Heart left ventricle (tissue), 16 donors: ENCODE measurements around the gene ZNF709. TPM values are rescaled to one million over a fixed set of nuclear protein-coding genes. Genes with fewer than 3 reads are reported as not detected.
A peak's percentile ranks its signal among the peaks of the same experiment; 100 is the strongest.

Experiments used
- ATAC-seq, 4 donors: fragments of 200-7000 bp; cut with Tn5 transposase; one replicate each; pipeline ENCODE4 v1.9.1; 2020 to 2022; ENCODE audit warnings: moderate library complexity in 4 of 4, mild to moderate bottlenecking in 3 of 4, moderate number of reproducible peaks in 1 of 4
- DNase-seq, 5 donors: peaks; one replicate each; pipeline ENCODE4 v3.0.0-alpha.2; 2020
- H3K27ac ChIP-seq, 12 donors: fragments of 200-600 bp; sonication (generic) in 4 of 12; one replicate each; pipeline versions ENCODE4 v1.5.0 to v1.8.0; 2016 to 2022; ENCODE audit warnings: mild to moderate bottlenecking in 2 of 12
- H3K27me3 ChIP-seq, 9 donors: fragments of 200-600 bp; sonication (generic) in 2 of 9; one replicate each; pipeline versions ENCODE4 v1.5.1 to v1.8.0; 2016 to 2022; ENCODE audit warnings: mild to moderate bottlenecking in 3 of 9
- H3K36me3 ChIP-seq, 9 donors: fragments of 200-600 bp; sonication (generic) in 2 of 9; one replicate each; pipeline versions ENCODE4 v1.5.0 to v1.8.0; 2018 to 2022; ENCODE audit warnings: mild to moderate bottlenecking in 2 of 9
- H3K4me1 ChIP-seq, 12 donors: fragments of 200-600 bp; sonication (generic) in 4 of 12; one replicate each; pipeline versions ENCODE4 v1.5.0 to v1.8.0; 2016 to 2022; ENCODE audit warnings: mild to moderate bottlenecking in 3 of 12
- H3K4me3 ChIP-seq, 12 donors: fragments of 200-600 bp; sonication (generic) in 4 of 12; one replicate each; pipeline versions ENCODE4 v1.5.0 to v1.8.0; 2017 to 2022; ENCODE audit warnings: mild to moderate bottlenecking in 9 of 12, moderate library complexity in 4 of 12
- H3K9me3 ChIP-seq, 12 donors: fragments of 200-600 bp; sonication (generic) in 4 of 12; one replicate each; pipeline versions ENCODE4 v1.5.0 to v1.8.0; 2016 to 2022; ENCODE audit warnings: mild to moderate bottlenecking in 1 of 12
- POLR2A ChIP-seq, 2 donors: fragments of 450-650 bp; IDR thresholded peaks; one replicate each; pipeline ENCODE4 v1.6.1; 2017; ENCODE audit warnings: antibody characterized with exemption in 2 of 2, mild to moderate bottlenecking in 2 of 2, moderate library complexity in 2 of 2
- WGBS, 4 donors: extraction: QIAGEN DNeasy Blood & Tissue Kit in 2 of 4; methylation state at CpG; one replicate each; pipeline versions ENCODE4 v1.1.5 to v1.1.7; 2013 to 2018; 5-methylcytosine and 5-hydroxymethylcytosine counted together
- intact Hi-C, 10 donors: fragments of 100-400 bp; cut with DNase I; formaldehyde crosslinking; loops; one replicate each; pipeline versions ENCODE4 v1.11.1 to v1.14.2; 2022
- polyA plus RNA-seq, 2 donors: library from polyadenylated mRNA; stranded (reverse); fragments of 200-250 nt; gene quantifications; one replicate each; pipeline ENCODE4 v1.2.3, GENCODE V29; 2013
- total RNA-seq, 9 donors: library from RNA; depleted of rRNA in 2 of 9; stranded (reverse); fragments of >200 nt in 2 of 9; fragmentation: NEBNext Ultra II Directional in 3 of 9; extraction: Animal tissue kit (Norgen Biotek cat#: 25700) in 3 of 9; gene quantifications; one replicate each; pipeline versions ENCODE4 v1.1.0 to v1.2.4, GENCODE V29; 2016 to 2023
- TF ChIP-seq, protein P1 (sequence below), 12 donors: fragments of 200-600 bp; sonication (generic) in 4 of 12; IDR thresholded peaks; one replicate each; pipeline versions ENCODE4 v1.5.0 to v1.8.0; 2018 to 2022; ENCODE audit warnings: antibody characterized with exemption in 12 of 12, mild to moderate bottlenecking in 5 of 12
- donor health status: ischemic (EF 13 %, LVEDD 7.1; RV severe dilation, severe dysfunction).
- donor health status: healthy with polysubstance abuse.
- donor health status: DM: no; HTN: yes; CAD: no.
- donor health status: DM: no; HTN: no; CAD: no.
- donor health status: ischemic (EF 25% LVEDD 6.9; RV normal size, moderate dysfunction).
- donor health status: ischemic (EF 25% LVEDD 5.7; RV mildly dilated, moderate dysfunction).
- donor health status: healthy.
- donor health status: DM: yes; HTN: yes; CAD: no.
- donor health status: ischemic (EF 35%, LVEDD 5.7; RV mildly dilated, moderate dysfunction).
- donor health status: nonischemic (EF 11% LVEDD 7.7; RV severe dilation, severe dysfunction).
- donor health status: DM: yes; HTN: yes; CAD: no.
- donor health status: PGD.
- donor health status: ischemic (EF 29% LVEDD 5.4; RV normal size, mild dysfunction).
- donor health status: nonischemic (EF 23%, LVEDD 6.1; RV moderate dilation, normal function).

The ZNF709 gene
- total and polyA plus RNA-seq, 11 donors, result 0.89 to 2.9 (median 1.4) TPM

DNA sequence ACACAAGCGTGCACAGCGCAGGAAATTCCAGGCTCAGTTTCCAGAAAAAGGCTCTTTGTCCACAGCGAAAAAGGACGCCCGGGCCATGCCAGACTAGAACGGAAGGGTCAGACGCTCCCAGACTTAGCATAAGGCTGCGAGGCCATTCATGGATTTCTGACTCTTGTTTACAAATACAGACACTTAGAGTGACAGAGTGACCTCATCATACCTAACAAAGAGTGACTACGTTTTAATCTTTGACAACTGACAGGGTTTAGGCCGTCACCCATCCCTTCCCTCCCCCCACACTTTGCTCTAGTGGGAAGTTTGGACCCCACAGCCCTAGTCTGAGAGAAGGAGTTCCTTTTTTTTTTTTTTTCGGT is 418 bp upstream of the ZNF709 start:
- H3K27me3 ChIP-seq, result no peaks in the 10 kb centered on the region
- peak overlapping the region; percentile 35 to 87 (median 76) for H3K27ac ChIP-seq
- no peak for TF ChIP-seq POLR2A (IDR thresholded peaks at IDR 0.05)
- TF ChIP-seq, protein P1, sequence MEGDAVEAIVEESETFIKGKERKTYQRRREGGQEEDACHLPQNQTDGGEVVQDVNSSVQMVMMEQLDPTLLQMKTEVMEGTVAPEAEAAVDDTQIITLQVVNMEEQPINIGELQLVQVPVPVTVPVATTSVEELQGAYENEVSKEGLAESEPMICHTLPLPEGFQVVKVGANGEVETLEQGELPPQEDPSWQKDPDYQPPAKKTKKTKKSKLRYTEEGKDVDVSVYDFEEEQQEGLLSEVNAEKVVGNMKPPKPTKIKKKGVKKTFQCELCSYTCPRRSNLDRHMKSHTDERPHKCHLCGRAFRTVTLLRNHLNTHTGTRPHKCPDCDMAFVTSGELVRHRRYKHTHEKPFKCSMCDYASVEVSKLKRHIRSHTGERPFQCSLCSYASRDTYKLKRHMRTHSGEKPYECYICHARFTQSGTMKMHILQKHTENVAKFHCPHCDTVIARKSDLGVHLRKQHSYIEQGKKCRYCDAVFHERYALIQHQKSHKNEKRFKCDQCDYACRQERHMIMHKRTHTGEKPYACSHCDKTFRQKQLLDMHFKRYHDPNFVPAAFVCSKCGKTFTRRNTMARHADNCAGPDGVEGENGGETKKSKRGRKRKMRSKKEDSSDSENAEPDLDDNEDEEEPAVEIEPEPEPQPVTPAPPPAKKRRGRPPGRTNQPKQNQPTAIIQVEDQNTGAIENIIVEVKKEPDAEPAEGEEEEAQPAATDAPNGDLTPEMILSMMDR (IDR thresholded peaks at IDR 0.05), result no peak
- H3K4me3 ChIP-seq, result peak overlapping the region; percentile 80 to 99 (median 94)
- DNase-seq (no peak), ATAC-seq (peak; percentile 37 to 62 (median 58))
- H3K36me3 ChIP-seq, result no peaks in the 10 kb centered on the region
- WGBS, 4 donors, result 1 to 5% (median 4%) methylated on average over 11 of the region's 11 CpGs
- no peaks in the 10 kb centered on the region for H3K9me3 ChIP-seq
- intact Hi-C loops, result loop anchor here in 1 of 10 donors (10.0 kb wide), 1 partner anchor 80 kb away; the partner anchor contains the start of gene ZNF799
- peaks cover 0 to 27% (median 13%) of the 10 kb centered on the region in 12 donors for H3K4me1 ChIP-seq

- no peaks in the 10 kb centered on the region for H3K27me3 ChIP-seq
- WGBS, 4 donors, result 1% methylated on average over 13 of the region's 13 CpGs
- no peak for ATAC-seq
- TF ChIP-seq POLR2A (IDR thresholded peaks at IDR 0.05), result no peak
- TF ChIP-seq, protein P1 (IDR thresholded peaks at IDR 0.05), result no peak
- DNase-seq, result no peak
- no peaks in the 10 kb centered on the region for H3K36me3 ChIP-seq
- H3K4me3 ChIP-seq, result peak overlapping the region; percentile 80 to 99 (median 94)
- H3K27ac ChIP-seq, result peak overlapping the region in 9 of 12 donors; percentile 55 to 87 (median 82)
- intact Hi-C loops, result loop anchor here in 3 of 10 donors (1.0 to 10.0 kb wide), 5 partner anchors 11 to 79 kb away; partner anchors contain the start of genes ZNF443 (in 3 of the 3), ZNF564 (in 1 of the 3) and ZNF799 (in 1 of the 3)
- H3K4me1 ChIP-seq, result peaks cover 0 to 27% (median 13%) of the 10 kb centered on the region in 12 donors
- no peaks in the 10 kb centered on the region for H3K9me3 ChIP-seq
Observed at GRCh38 chr19:12484011-12484370, 625 bp downstream of the ZNF709 start.

GRCh38 chr19:12482509-12482886 is 2.1 kb downstream of the ZNF709 start:
- intact Hi-C loops, result loop anchor here in 3 of 10 donors (5.0 to 10.0 kb wide), 2 partner anchors 40 to 78 kb away; partner anchors contain the start of genes ZNF443 (in 2 of the 3) and ZNF799 (in 1 of the 3)
- Histone ChIP-seq H3K27ac (no peak overlapping the region), H3K4me3 (no peak overlapping the region), H3K9me3 (no peaks in the 10 kb centered on the region), H3K27me3 (no peaks in the 10 kb centered on the region), H3K4me1 (peaks cover 0 to 33% (median 16%) of the 10 kb centered on the region in 12 donors), H3K36me3 (no peaks in the 10 kb centered on the region)
- DNase-seq (no peak), ATAC-seq (no peak)
- no peak for TF ChIP-seq POLR2A (IDR thresholded peaks at IDR 0.05)
- TF ChIP-seq, protein P1 (IDR thresholded peaks at IDR 0.05), result no peak
- WGBS, 4 donors, result 53 to 71% (median 60%) methylated on average over 2 of the region's 2 CpGs

DNA sequence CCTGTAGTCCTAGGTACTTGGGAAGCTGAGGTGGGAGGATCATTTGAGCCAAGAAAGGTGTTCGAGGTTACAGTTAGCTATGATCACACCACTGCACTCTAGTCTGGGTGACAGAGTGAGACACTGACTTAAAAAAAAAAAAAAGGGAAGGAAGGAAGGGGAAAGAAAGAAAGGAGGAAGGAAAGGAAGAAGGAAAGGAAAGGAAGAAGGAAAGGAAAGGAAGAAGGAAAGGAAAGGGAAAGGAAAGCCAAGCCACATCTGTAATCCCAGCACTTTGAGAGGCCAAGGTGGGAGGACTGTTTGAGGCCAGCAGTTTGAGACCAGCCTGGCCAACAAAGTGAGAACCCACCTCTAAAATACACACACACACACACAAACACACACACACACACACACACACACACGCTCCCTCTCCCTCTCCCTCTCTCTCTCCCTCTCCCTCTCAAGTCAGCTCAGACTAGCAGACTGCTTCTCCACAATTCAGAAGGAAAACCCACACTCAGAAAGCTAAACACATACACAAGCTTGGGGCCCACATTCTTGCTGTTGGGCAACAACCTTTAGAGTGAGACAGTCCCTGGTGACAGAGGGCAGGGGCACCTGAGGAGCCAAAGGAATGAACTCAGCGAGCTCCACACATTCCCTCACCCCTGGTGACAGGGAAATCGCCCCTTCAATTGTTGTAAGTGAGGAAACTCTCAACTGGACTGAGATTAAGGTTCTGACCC is 2.7 kb downstream of the ZNF709 start:
- intact Hi-C loops, result loop anchor here in 3 of 10 donors (5.0 to 10.0 kb wide), 2 partner anchors 40 to 77 kb away; partner anchors contain the start of genes ZNF443 (in 2 of the 3) and ZNF799 (in 1 of the 3)
- TF ChIP-seq, protein P1 (IDR thresholded peaks at IDR 0.05), result no peak
- no peak for TF ChIP-seq POLR2A (IDR thresholded peaks at IDR 0.05)
- ATAC-seq (no peak), DNase-seq (no peak)
- H3K4me1 ChIP-seq, result peaks cover 0 to 33% (median 16%) of the 10 kb centered on the region in 12 donors
- 78 to 79% (median 79%) methylated on average over 4 of the region's 4 CpGs for WGBS, 4 donors
- H3K36me3 ChIP-seq, result no peaks in the 10 kb centered on the region
- no peak overlapping the region for H3K4me3 ChIP-seq
- H3K9me3 ChIP-seq, result no peaks in the 10 kb centered on the region
- H3K27me3 ChIP-seq, result no peaks in the 10 kb centered on the region
- H3K27ac ChIP-seq, result no peak overlapping the region
